Epidermal melanocyte (primary cell): ENCODE measurements around the gene SNHG17.
A peak's percentile ranks its signal among the peaks of the same experiment; 100 is the strongest.
"Not testable (repeated sequence)": the region's sequence is repeated elsewhere in the genome, so short reads cannot be mapped to it uniquely, and the experiment has no call there.

ENCODE experiments used
- DNase-seq: peaks from one replicate; pipeline ENCODE4 v3.0.0; 2011; ENCODE audit warnings: low spot score; ENCODE audit not compliant: insufficient read length

The SNHG17 gene

DNA sequence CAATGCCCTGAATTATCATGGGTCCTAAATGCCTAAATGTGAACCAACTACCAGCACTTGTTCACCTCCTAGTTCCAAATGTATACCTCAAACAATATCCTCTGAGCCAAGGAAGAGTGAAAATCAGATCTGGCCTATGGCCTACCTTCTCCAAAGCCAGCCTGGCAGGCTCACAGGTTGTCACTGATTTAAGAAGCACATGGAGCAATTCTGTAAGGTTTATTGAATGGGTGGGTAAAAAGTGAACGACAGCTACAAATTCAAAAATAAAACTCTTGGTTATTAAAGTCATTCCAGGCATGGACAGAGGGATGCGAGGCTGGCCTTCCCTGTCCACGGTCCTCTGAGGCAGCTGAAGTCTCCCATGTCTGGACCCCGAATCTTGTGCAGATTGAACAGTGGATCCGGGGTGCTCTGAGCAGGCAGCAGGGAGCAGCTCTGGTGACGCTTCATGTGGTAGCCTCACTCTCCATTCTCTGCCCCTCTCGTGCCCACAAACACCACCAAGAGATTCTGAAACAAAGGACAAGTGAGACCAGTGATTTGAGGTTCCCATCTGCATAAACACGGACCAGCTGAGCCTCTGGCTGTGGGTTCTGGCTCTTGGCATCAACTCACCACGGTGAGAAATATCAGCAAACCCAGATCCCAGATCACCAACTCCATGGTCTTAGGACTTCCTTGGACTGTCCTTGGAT, 14.6 kb downstream of the SNHG17 start:
- no peak for DNase-seq

DNA sequence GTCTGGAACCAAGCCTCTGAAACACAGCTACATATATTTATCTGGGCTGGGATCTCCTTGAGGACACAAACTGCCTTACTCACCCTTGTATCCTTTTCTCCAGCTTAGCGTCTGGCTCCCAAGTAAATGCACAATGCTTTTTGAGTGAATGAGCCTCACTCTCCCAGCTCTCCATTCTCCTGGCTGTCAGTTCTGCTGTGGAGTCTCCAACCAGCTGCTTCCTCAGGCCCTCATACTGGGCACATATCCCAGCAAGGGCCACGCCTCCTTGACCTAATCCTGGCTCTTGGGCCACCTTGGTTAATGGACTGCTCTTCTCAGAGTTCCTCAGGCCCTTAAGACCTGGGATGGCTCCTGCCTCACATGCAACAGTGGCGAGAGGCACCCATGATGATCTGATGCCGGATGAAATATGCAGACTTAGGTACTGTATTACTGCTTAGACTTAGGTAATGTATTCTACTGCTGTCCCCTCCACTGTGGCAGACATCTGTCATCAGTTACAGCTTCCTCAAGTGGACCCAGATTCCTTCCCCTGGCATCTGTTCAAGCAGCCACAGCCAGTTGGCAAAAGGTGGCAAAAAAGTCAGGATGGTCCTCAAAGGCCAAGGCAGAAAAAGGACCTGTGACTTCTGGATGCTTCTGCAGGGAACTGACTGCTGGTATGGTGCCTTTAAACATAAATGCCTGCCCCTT, 16.5 kb downstream of the SNHG17 start:
- DNase-seq, result no peak

DNA sequence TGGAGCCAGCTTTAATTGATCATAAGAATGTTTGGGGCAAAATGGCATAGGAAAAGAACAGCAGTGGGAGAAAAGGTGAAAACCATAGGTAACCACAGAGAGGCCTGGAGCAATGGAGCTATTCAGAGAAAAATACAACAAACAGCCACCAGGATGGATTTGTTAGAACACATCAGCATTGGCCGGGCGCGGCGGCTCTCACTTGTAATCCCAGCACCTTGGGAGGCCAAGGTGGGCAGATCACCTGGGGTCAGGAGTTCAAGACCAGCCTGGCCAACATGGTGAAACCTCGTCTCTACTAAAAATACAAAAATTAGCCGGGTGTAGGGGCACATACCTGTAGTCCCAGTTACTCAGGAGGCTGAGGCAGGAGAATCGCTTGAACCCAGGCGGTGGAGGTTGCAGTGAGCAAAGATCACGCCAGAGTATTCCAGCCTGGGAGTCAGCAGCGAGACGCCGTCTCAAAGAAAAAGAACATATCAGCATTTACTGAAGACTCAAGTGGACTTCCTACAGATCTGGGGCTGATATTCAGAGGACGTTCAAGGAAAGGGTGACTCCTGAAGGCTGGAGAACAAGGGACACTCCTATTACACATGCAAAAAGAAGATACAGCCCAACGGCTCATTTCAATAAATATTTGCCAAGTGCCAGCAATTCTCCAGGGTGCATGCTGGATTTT, 20.2 kb downstream of the SNHG17 start:
- no peak for DNase-seq

DNA sequence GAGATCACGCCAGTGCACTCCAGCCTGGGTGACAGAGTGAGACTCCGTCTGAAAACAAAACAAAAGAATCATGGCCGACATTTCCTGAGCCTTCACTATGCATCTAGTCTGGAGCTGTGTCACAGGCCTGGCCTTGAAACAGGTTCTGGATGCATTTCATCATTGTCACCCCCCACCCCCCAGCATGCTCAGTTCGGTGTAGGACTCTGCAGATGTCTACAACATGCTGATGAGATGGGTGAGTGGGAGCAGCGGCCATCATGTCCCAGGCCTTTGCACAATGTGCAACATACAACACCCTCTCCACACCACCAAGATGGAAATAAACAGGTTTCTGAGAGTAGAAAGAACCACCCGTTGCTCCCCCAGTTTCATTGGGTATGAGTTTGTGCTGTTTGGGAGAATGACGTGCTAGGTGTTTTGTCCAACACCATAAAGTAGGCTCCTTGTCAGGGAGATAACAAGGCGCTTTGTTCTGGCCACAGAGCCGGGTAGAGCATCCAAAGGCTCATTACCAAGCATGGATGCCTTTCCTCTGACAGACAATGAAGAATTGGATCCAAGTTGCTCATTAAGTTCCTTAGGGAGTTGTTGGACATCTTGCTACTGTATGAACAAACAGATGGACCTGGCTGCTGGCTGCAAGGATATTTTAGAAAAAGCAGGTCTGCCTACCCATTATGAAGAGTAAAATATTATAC, 22.1 kb downstream of the SNHG17 start:
- no peak for DNase-seq

DNA sequence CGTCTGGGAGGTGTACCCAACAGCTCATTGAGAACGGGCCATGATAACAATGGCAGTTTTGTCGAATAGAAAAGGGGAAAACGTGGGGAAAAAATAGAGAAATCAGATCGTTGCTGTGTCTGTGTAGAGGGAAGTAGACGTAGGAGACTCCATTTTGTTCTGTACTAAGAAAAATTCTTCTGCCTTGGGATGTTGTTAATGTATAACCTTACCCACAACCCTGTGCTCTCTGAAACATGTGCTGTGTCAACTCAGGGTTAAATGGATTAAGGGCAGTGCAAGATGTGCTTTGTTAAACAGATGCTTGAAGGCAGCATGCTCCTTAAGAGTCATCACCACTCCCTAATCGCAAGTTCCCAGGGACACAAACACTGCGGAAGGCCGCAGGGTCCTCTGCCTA, 27.3 kb downstream of the SNHG17 start:
- not testable (repeated sequence) for DNase-seq

DNA sequence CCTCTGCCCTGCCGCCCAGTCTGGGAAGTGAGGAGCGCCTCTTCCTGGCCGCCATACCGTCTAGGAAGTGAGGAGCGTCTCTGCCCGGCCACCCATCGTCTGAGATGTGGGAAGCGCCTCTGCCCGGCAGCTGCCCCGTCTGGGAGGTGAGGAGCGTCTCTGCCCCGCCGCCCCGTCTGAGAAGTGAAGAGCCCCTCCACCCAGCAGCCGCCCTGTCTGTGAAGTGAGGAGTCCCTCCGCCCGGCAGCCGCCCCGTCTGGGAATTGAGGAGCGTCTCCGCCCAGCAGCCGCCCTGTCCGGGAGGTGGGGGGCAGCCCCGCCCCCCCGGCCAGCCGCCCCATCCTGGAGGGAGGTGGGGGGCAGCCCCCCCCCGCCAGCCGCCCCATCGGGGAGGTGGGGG, 27.8 kb downstream of the SNHG17 start:
- no peak for DNase-seq

DNA sequence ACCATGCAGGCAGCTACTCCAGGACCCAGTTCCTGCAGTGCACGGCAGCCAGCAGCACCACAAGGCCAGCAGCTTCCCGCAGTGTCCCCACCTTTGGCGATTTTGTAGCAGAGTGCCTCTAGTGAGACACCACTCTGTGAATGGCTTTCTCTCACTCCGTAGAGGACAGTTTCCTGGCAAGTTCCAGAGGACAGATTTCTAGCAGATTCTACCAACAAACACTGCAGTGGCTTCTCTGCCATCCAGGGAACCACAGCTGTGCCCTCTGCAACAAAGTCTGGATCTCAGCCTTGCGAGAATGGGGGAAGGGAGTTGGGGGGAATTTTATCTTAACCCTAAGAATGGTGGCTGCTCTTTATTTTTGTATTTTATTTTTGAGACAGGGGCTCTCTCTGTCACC, 28.7 kb downstream of the SNHG17 start:
- no peak for DNase-seq

DNA sequence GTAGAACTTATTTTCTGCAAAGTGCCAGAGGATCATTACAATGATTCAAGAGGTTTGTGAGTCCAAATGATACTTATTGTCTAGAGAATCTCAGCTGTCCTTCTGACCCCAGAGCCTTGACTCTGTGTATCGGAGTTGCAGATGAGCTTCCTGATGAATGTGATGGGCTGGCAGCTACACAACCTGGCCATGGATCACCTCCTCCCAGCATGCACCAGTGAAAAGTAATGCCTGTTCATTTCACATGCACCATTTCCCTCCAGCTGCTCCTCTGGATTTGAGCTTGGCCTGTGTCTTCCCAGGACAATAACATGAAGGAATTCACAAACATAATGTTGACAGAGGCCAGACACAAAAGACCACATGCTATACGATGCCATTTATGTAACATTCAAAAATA, 30.0 kb downstream of the SNHG17 start:
- DNase-seq, result no peak

DNA sequence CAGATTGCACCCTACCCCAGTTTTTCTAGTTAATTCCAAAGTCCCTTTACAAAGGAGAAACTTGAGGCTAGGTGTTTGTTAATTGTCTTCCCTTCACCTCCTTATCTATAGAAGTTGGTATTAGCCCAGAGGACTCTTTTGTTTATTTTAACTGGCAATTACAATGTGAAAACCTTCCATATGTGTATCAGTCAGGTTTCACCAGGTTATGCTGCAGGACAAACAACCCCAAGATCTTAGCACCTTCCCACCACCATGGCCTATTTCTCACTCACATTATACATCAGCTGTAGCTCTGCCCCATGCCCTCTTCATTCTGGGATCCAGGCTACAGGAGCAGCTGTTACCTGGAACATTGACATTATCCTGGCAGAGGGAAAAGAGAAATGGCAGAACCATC, 31.1 kb downstream of the SNHG17 start:
- no peak for DNase-seq

DNA sequence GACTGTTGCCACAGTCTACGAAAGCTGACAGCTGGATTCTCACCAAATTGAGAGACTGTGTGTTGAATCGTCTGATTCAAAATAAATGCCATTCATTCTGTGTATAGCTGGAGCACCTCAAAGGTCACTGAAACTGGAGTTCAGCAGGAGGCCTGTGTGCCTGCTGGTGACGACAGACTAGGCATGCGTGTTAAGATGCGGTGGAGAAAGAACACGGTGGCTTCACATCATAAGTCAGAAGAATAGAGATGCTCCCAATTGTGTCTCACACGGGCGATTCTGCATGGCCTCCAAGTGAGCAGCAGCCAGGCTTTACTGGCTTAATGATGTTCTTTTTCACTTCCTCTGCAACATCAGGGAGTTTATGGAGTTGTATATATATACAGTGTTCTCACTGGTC, 32.3 kb downstream of the SNHG17 start:
- no peak for DNase-seq

DNA sequence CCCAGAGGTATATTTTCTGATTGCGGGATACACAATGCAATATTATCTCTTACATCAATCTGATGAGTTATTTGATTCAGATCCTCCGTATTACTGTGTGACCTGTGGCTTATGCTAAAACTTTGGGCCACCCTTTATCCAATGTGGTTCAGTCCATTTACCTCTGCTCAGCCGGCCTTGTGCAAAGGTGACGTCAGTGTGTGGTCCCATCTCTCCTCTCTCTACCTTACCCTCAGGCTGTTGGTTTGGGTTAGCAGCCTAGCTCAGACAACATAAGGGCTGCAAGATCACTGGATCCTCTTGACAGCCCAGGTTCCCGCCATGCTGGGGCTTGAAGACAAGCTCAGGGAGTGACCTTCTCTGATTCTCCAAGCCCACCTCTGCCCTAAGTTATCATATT, 33.0 kb downstream of the SNHG17 start:
- DNase-seq, result no peak

DNA sequence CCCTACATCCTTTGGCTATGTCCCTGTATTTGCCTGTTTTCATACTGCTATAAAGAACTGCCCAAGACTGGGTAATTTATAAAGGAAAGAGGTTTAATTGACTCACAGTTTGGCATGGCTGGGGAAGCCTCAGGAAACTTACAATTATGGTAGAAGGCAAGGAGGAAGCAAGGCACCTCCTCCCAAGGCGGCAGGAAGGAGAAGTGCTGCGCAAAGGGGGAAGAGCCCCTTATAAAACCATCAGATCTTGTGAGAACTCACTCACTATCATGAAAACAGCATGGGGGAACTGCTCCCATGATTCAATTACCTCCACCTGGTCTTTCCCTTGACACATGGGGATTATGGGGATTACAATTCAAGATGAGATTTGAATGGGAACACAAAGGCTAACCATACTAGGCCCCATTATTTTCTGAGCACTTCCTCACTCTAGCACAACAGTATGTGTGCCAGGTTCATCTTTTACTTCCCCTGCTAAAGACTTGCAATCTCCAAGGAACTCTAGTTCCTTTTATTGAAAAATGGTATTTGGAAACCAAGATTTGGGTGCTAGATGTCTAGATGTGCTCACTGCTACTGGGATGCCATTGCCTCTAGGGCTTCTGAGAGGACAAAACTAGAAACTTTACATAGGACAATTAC, 39.3 kb downstream of the SNHG17 start:
- DNase-seq, result not testable (repeated sequence)

DNA sequence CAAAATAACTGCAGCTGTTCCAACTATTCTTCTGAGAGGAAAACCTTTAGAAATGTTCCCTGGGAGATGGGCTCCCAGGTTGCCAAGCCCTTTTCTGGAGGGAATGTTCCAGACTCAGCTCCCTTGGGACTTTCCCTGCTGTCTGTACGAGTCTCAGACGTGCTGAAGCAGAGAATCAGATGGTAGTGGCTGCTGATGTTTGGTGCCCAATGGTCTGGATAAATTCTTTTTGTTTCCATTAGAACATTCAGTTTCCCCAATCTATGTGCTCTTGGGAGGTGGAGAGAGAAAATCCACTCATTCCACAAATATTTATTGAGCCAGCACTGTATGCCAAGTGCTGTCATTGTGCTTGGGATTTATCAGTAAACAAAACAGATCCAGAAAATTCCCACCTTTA, 40.0 kb downstream of the SNHG17 start:
- DNase-seq, result no peak

DNA sequence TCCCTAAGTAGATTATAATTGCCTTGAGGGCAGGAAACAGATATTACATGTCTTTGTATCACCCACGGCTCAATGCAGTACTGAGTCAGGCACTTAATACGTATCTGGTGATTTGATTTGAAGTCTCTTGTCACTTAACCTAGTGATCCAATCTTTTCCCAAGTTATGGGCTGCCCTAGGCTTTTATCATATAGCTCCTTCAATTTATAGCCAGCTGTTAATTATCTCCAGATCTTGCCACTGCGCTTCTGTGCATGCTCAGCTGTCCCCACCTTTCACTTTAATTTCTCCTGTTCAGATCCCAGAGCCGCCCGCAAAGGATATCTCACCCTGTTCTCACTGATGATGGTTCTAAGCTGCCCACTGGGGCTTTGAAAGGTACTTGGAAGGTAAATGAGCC, 41.9 kb downstream of the SNHG17 start:
- DNase-seq, result no peak

DNA sequence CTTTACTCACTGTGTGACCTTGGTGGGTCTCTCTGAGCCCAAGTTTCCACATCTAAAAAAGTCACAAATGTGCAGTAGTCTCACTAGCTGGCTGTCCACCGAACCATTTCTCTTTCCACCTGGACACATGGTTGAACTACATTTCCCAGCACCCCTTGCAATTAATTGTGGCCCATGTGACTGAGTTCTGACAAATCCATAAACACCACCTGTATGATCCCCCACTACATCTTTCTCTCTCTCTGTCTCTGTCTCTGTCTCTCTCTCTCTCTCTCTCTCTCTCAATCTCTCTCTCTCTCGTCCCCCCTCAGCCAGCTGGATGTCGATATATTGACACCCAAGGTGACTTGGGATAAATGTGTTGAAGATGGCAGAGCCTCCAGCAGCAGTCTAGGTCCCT, 42.8 kb downstream of the SNHG17 start:
- DNase-seq, result no peak

DNA sequence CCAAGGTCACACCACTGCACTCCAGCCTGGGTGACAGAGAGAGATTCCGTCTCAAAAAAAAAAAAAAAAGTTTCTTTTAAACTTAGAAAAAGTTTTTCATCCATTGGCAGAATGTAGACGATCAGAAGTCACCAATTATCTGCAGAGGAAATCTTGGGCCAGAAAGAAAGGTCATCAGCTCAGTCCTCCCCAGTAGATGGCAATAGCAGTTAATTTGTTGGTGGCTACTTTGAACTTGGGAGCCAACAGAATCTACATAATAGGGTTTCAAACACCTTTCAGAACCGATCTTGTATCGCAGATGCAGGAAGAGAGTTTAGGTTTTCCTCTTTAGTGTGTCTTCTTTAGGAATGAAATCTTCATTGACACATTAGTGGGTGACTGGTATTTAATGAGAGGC, 47.2 kb downstream of the SNHG17 start:
- no peak for DNase-seq

DNA sequence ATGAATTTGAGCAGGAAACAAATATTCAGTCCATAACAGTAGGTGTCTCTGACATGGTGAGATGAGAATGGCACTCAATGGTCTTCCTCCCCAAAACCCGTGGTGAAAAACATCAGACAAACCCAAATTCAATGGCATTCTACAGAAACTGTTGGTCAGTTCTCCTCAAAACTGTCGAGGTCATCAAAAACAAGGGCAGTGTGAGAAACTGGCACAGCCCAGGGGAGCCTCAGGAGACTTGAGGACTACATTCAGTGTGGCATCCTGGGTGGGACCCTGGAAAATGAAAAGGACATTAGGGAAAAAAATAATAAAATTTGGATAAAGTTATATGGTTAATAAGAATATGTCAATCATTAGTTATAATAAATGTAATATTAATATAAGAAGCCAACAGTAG, 48.3 kb downstream of the SNHG17 start:
- no peak for DNase-seq

DNA sequence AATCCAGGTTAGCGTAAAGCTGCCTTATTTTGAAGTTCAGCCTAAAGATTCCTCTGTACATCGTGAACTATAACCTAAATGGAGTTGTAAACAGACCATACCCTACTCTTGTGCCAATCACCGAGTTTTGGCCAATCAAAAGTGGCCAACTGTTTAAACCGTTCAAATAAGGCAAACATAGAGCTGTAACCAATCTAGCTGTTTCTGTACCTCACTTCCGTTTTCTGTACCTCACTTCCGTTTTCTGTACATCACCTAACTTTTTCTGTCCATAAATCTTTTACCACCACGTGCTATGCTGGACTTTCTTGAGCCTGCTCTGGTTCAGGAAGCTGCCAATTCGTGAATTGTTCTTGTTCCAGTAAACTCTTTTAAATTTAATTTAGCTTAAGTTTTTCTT, 49.1 kb downstream of the SNHG17 start:
- DNase-seq, result no peak

DNA sequence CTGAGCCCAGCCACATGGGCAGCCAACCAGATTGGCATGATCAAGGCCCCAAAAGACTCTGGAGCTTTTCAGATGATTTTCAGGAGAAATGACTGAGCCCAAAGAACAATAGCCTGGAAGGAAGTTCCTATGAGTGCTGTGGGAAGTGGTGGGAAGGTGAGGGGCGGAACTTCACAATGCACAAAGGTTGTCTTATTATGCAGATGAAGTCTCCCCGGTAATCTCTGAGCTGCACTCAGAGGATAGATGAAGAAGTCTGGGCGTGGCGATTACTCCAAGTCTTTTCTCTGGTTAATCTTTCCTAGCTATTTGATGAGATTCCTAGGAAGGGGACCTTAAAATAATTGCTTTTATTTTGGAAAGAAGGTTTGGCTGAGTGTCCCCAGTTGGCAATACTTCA, 52.0 kb downstream of the SNHG17 start:
- no peak for DNase-seq

DNA sequence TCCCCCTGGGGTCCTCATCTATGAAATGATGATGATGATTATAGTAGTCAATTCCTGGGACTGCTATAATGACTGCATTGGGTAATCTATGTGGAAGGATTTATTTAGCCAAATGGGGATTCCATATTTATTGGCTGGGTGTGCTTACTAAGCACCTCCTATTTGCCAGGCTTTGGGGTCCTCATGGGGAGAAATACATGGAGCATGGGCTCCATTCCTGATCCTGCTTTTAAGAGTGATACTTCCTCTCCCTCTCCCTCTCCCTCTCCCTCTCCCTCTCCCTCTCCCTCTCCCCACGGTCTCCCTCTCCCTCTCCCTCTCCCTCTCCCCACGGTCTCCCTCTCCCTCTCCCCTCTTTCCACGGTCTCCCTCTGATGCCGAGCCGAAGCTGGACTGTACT, 57.3 kb downstream of the SNHG17 start:
- not testable (repeated sequence) for DNase-seq

DNA sequence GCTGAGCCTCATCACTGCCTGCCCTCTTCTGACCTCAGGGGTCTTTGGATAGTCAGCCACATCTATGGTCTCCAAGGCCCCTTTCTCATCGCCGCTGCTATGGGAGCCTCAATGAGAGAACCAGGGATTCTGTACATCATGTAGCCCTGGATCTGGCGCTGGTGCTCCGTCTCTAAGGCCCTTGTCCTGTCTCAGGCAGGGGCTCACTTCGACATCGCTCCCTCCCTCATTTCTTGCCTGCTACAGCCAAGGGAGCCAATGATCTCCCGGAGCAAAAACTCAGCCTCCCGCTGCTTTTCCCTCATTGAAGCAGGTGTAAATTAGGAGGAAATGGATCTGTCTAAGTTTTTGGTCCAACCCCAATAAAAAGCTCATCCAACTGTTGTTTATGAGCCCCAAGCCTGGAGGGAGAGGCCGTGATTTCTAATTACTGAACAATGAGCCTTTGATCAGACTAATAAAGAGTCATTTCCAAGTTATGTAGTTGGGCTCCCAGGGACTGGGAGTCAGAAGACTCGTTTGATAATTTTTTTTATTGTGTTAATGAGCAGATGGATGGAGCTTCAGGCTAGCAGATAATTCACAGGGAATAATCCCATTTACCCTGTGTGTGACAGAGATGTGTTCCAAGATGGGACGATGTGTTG, 58.0 kb downstream of the SNHG17 start:
- DNase-seq, result peak; percentile 69
